Peyer's patch (tissue), 4 donors: ENCODE results near the gene NAT14. TPM values are rescaled to one million over a fixed set of nuclear protein-coding genes. Genes with fewer than 3 reads are reported as not detected.
"Not testable (repeated sequence)": the region's sequence is repeated elsewhere in the genome, so short reads cannot be mapped to it uniquely, and the experiment has no call there.

ENCODE experiments used
- DNase-seq, 3 donors: peaks; one replicate each; pipeline ENCODE4 v3.0.0-alpha.2; 2017 to 2019
- H3K27ac ChIP-seq, 4 donors: fragments of 200-600 bp; sonication (generic); one replicate each; pipeline ENCODE4 v1.5.1; 2016 to 2019
- H3K27me3 ChIP-seq, 2 donors: fragments of 200-600 bp; sonication (generic); one replicate each; pipeline ENCODE4 v1.5.1; 2019
- H3K36me3 ChIP-seq, 3 donors: fragments of 200-600 bp; sonication (generic); one replicate each; pipeline ENCODE4 v1.5.1; 2016 to 2019
- H3K4me1 ChIP-seq, 4 donors: fragments of 200-600 bp; sonication (generic); one replicate each; pipeline ENCODE4 v1.5.1; 2016 to 2019
- H3K4me3 ChIP-seq, 4 donors: fragments of 200-600 bp; sonication (generic); 1 replicate in 3 of 4; 2 replicates in 1 of 4; pipeline ENCODE4 v1.5.1; 2016 to 2019; ENCODE audit warnings: mild to moderate bottlenecking in 1 of 4
- H3K9me3 ChIP-seq, 4 donors: fragments of 200-600 bp; sonication (generic); one replicate each; pipeline ENCODE4 v1.5.1; 2016 to 2019; ENCODE audit warnings: mild to moderate bottlenecking in 1 of 4
- CTCF ChIP-seq, 6 experiments: fragments of 450-650 bp in 4 of 6; fragments of 200-600 bp in 2 of 6; sonication (generic) in 1 of 6; IDR thresholded peaks; one replicate each; pipeline ENCODE4 v1.5.1; 2017 to 2019; ENCODE audit warnings: antibody characterized with exemption in 6 of 6, mild to moderate bottlenecking in 3 of 6, moderate library complexity in 1 of 6
- POLR2A ChIP-seq, 2 donors: fragments of 450-650 bp; IDR thresholded peaks; one replicate each; pipeline ENCODE4 v1.5.1; 2017; ENCODE audit warnings: antibody characterized with exemption in 2 of 2, mild to moderate bottlenecking in 2 of 2, moderate library complexity in 2 of 2
- total RNA-seq, 4 donors: library from RNA; depleted of rRNA; stranded (reverse); fragments of >200 nt; gene quantifications; one replicate each; pipeline ENCODE4 v1.1.0, GENCODE V29; 2016

The NAT14 gene
- total RNA-seq, 4 donors from 2014 or later, result 1.4 to 7.4 (median 3.0) TPM

GRCh38 chr19:55493052-55493644 is 8.2 kb downstream of the NAT14 start:
- DNase-seq, result no peak
- no peaks in the 10 kb centered on the region for H3K27me3 ChIP-seq
- TF ChIP-seq POLR2A (IDR thresholded peaks at IDR 0.05), result no peak
- TF ChIP-seq CTCF (IDR thresholded peaks at IDR 0.05), result no peak
- peak overlapping the region in 3 of 4 donors; percentile 33 to 57 (median 42) for H3K27ac ChIP-seq
- H3K4me3 ChIP-seq, result no peak overlapping the region
- no peaks in the 10 kb centered on the region for H3K4me1 ChIP-seq
- H3K9me3 ChIP-seq, result no peaks in the 10 kb centered on the region
- H3K36me3 ChIP-seq, result no peaks in the 10 kb centered on the region

GRCh38 chr19:55493645-55494171 is 8.7 kb downstream of the NAT14 start:
- DNase-seq, result no peak
- no peaks in the 10 kb centered on the region for H3K4me1 ChIP-seq

GRCh38 chr19:55494172-55494761 is 9.3 kb downstream of the NAT14 start:
- TF ChIP-seq POLR2A (IDR thresholded peaks at IDR 0.05) (no peak), CTCF (IDR thresholded peaks at IDR 0.05) (no peak)
- peak overlapping the region; percentile 33 to 57 (median 42) for H3K27ac ChIP-seq
- H3K9me3 ChIP-seq, result no peaks in the 10 kb centered on the region
- no peaks in the 10 kb centered on the region for H3K27me3 ChIP-seq
- DNase-seq, result no peak
- H3K4me3 ChIP-seq, result peak overlapping the region in 2 of 4 donors; percentile 2 to 17
- H3K4me1 ChIP-seq, result no peaks in the 10 kb centered on the region
- H3K36me3 ChIP-seq, result no peaks in the 10 kb centered on the region

More at GRCh38 chr19:55493645-55494171, 8.7 kb downstream of the NAT14 start:
- no peak for TF ChIP-seq CTCF (IDR thresholded peaks at IDR 0.05)
- Histone ChIP-seq H3K36me3 (no peaks in the 10 kb centered on the region), H3K27ac (peak overlapping the region; percentile 33 to 57 (median 45)), H3K4me3 (no peak overlapping the region), H3K9me3 (no peaks in the 10 kb centered on the region), H3K27me3 (no peaks in the 10 kb centered on the region)

GRCh38 chr19:55495646-55496349 is 10.8 kb downstream of the NAT14 start:
- TF ChIP-seq CTCF (IDR thresholded peaks at IDR 0.05) (no peak), POLR2A (IDR thresholded peaks at IDR 0.05) (no peak)
- Histone ChIP-seq H3K9me3 (no peaks in the 10 kb centered on the region), H3K4me1 (no peaks in the 10 kb centered on the region), H3K27me3 (no peaks in the 10 kb centered on the region), H3K27ac (no peak overlapping the region), H3K36me3 (no peaks in the 10 kb centered on the region), H3K4me3 (no peak overlapping the region)
- no peak for DNase-seq

GRCh38 chr19:55496820-55497219 is 11.8 kb downstream of the NAT14 start:
- not testable (repeated sequence) for H3K27ac ChIP-seq, H3K4me3 ChIP-seq, DNase-seq, H3K4me1 ChIP-seq, H3K9me3 ChIP-seq, H3K27me3 ChIP-seq, H3K36me3 ChIP-seq

- Histone ChIP-seq H3K4me3 (no peak overlapping the region), H3K36me3 (no peaks in the 10 kb centered on the region), H3K4me1 (no peaks in the 10 kb centered on the region), H3K27me3 (no peaks in the 10 kb centered on the region), H3K9me3 (no peaks in the 10 kb centered on the region), H3K27ac (no peak overlapping the region)
- TF ChIP-seq CTCF (IDR thresholded peaks at IDR 0.05), result no peak
- no peak for TF ChIP-seq POLR2A (IDR thresholded peaks at IDR 0.05)
- DNase-seq, result no peak
Measured at GRCh38 chr19:55497763-55498162, 12.8 kb downstream of the NAT14 start.
